NCI-H128 (cell line): ENCODE measurements around the gene PHGDH.
"Not testable (repeated sequence)": the region's sequence is repeated elsewhere in the genome, so short reads cannot be mapped to it uniquely, and the experiment has no call there.

Source experiments
- DNase-seq: peaks from one replicate; lab custom pipeline; 2025; ENCODE audit not compliant: unreplicated experiment; lab: John Stamatoyannopoulos, UW

PHGDH gene

GRCh38 chr1:119697598-119697997 is 14.1 kb upstream of the PHGDH start:
- DNase-seq = no peak

GRCh38 chr1:119700326-119700725 is 11.4 kb upstream of the PHGDH start:
- no peak for DNase-seq

GRCh38 chr1:119701659-119702058 is 10.1 kb upstream of the PHGDH start:
- DNase-seq = no peak

DNA sequence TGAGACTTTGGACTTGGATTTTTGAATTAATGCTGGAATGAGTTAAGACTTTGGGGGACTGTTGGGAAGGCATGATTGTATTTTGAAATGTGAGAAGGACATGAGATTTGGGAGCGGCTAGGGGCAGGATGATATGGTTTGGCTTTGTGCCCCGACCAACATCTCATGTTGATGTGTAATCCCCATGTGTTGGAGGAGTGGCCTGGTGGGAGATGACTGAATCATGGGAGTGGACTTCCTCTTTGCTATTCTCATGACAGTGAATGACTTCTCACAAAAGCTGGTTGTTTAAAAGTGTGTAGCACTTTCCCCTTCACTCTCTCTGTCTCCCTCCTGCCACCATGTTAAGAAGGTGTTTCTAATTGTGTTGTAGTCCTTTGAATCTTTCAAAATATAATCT is 9.3 kb upstream of the PHGDH start:
- no peak for DNase-seq

GRCh38 chr1:119703666-119704450 is 7.9 kb upstream of the PHGDH start:
- no peak for DNase-seq

- DNase-seq = not testable (repeated sequence)
Measured at GRCh38 chr1:119706599-119706998, 5.1 kb upstream of the PHGDH start.

DNA sequence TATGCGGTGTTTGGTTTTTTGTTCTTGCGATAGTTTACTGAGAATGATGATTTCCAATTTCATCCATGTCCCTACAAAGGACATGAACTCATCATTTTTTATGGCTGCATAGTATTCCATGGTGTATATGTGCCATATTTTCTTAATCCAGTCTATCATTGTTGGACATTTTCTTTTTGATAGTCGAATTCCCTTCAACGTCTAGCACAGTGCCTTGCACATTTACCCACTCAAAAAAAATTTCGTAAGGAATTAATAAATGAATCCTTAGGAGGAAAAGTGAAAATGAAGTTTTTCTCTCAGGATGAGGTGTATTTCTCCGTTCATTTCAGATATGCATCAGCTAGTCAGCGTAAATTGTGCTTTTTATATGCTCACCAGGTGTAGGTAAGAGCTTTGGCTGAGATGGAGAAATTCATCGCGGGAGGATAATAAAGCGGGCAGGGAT is 354 bp upstream of the PHGDH start:
- not testable (repeated sequence) for DNase-seq

DNA sequence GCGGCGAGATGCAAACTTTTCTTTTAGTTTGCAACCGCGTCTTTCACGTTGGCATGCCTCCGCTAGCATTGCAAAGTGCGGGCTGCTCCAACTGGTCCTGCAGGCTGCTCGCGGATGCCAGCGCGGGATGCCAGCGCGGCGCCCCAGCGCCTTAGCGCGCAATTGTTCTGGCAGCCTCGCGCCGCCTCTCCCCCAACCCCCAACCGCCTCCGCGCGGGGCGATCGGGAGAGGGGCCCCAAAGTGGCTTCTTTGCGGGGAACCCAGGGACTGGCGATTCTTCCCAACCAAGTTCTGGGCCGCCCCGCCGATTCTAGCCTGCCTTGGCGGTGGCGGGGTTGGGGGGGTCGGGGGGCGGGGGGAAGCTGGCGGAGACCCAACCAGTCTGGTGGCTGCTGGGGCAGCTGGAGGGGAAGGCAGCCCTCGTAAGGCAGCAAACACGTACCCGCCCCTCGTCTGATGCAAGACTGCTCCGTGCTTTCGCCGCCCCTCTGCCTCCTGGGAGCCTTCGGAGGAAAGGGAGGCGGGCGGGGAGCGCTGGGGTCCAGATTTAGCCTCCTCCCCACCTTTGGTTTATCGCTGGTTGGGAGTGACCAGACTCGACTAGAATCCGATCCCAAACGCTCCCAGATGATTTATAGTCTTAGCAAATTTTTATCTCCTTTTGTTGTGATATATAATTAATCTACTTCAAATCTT is 756 bp downstream of the PHGDH start:
- DNase-seq = peak; percentile 52

DNA sequence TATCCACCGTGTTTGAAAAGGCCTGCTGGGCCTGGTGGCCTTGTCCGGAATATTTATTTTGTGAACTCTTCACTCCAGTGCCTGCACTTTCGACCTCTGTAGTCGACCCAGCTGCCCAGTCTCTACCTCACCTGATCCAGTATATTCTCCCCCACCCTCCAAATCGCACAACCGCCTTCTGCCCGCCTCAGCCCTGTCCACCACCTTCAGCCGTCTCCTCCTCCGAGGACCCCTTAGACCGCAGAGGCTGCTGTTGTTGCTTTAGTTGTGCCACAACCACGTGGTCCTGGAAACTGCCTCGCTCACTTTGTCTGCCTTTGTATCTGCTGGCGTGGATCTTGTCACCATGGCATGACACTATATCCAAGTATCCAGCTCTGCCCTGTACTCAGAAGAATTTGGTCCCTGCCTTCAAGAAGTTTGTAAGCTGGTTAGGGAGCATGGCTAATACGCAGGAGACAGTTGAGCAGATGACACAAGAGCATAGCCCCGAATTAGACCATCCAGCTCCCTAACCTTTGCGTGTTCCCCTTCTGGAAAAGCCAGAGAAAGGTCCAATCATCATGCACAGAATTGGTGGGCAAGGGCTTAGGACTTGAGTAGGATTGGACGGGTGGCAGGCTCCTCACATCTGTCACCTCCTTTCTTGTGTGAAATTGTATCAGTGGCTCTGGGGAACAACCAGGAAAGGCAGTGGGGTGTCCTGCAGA is 1.5 kb downstream of the PHGDH start:
- DNase-seq = no peak

GRCh38 chr1:119713749-119714456 is 2.2 kb downstream of the PHGDH start:
- DNase-seq = peak; percentile 39

DNA sequence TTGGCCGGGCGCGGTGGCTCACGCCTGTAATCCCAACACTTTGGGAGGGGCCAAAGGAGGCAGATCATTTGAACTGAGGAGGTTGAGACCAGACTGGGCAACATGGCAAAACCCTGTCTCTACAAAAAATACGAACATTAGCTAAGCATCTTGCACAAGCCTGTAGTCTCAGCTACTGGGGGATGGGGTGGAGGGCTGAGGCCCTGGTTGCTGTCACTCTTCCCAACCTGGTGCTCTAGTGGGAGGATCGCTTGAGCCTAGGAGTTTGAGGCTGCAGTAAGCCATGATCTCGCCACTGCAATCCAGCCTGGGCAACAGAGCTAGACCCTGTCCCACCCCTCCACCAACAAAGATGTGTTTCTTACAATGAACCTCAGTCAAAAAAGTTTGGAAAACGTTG is 2.8 kb downstream of the PHGDH start:
- no peak for DNase-seq

DNA sequence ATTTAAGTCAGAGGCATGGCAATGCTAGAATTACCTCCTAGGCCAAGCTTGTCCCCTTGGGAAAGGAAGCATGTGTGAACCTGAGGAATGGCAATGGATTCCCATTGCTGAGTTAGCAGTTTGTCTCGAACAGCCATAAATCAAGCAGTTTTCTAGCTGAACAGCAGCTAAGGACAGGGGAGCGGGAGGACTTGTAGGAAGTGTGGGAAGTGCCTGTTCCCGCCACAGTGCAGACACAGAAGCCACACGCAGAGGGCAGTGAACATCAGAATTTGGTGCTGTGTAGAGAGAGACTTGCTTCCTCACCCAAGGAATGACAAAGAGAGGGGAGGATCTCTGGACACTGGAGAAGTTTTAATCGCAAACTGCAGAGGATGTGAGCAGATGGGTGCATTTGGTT is 3.8 kb downstream of the PHGDH start:
- no peak for DNase-seq

DNA sequence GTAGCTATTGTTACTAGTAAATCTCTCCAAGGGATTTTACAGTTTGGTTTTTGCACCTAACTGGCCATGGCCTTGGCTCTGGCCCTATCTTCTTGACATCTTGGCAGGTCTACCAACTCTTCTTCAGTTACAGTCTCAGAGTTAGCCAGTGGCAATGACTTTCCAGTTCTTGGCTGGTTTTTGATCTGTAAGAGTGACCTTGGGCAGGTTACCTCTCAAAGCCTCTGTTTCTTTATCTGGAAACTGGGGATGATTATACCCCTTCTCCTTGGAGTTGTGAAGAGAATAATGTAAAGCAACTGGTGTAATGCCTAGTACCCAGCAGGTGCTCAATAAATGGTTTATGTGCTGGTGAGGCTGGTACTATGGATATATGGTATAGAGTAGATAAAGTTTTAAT is 6.7 kb downstream of the PHGDH start:
- no peak for DNase-seq

- no peak for DNase-seq
Measured at GRCh38 chr1:119718972-119719371, 7.2 kb downstream of the PHGDH start.

DNA sequence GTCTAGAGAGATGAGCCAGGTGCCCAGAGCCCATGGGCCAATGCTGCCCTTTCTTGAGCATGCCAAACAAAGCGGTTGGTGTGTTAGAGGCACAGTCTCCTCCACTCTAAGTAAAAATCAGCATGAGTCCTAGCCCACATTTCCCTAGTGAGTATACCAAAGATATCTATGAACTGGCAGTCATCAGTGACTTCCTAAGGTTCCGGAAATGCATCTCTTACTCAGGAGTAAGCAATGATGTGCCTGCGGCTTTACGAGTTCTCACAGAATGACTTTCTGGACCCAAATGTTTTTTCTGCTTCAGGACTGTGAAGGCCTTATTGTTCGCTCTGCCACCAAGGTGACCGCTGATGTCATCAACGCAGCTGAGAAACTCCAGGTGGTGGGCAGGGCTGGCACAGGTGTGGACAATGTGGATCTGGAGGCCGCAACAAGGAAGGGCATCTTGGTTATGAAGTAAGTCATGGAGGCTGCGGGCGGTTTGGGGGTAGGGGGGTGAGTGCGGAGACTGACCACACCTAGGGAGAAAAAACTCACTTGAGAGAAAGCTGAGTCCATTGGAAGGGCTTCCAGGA is 9.2 kb downstream of the PHGDH start:
- DNase-seq = no peak

DNA sequence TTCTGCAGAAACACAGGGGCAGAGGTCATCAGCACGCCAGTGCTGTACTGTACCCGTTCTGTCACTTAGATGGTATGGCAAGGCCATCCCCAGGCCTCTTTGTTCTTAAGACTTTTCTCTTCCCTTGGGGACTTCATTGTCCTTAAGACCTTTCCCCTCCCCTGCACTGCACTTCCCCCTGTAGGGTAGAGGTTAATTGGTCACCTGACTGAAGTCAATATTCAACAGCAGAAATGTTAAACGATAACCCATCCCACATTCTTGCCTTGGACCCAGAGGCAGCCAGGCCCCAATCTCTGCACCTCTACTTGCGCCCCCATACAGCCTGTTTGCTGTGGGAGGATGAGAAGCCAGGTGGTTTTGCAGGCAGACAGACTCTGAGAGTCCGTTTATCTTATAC is 10.2 kb downstream of the PHGDH start:
- no peak for DNase-seq

DNA sequence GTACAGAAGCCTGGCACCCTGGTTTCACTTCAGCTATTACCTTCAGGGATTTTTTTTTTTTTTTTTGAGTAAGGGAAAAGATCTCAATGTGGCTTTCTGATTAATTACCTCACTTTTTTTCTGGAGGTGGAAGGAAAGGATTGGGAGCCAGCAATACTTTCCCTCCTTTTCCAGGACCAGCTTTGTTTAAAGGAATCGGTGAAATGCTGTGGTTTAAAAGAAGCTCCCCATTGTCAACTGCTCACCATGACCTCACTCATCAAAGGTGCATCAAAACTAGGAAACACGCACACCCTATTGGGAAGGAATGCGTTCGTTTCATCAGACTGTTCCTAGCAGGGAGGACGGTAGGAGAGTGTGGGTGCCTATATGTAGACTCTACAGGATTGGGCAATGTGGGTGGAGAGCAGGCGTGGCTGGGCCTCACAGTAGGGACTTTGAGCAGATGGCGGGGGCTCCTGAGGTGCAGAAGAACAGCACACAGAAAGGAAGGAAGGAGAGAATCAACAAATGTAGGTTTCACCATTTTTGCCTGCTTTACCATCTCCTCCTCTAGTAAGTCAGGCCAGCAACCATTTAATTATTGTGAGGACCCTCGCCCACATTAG is 13.0 kb downstream of the PHGDH start:
- DNase-seq = no peak

DNA sequence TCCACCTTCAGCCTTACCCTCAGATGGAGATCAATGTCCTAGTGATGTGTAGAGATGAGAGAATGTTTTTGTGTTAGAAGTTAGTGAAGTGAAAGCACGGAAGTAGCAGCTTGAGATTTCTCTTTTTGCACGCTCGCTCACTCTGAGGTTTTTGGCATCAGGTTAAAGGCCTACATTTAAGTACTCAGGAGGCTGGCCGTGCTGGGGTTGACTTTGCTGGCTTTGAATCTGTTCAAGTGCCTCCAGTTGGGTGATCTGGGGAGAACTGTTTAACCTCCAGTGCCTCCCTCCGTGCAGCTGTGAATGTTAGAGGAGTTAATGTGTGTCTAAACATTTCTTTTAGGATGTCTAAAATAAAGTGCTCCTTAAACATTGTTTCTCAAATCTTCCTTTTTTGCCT is 13.9 kb downstream of the PHGDH start:
- no peak for DNase-seq

DNA sequence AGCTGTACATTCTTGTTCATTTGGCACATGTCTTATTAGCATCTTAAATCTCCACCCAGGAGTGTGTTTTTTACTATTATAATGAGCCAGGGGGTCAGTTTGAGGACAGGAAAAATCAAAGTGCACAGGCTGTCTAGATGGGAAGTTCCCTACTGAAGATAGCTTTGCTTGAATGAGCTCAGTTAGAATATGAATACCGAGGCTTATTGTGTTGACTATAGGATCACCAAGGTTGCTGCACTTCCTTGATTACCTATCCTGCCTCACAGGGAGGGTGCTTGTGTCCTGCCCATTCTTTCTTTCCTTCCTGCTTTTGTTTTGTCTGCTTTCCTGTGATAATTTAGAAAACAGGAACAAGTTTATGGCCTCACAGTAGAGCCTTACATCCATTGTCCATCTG is 16.3 kb downstream of the PHGDH start:
- no peak for DNase-seq

DNA sequence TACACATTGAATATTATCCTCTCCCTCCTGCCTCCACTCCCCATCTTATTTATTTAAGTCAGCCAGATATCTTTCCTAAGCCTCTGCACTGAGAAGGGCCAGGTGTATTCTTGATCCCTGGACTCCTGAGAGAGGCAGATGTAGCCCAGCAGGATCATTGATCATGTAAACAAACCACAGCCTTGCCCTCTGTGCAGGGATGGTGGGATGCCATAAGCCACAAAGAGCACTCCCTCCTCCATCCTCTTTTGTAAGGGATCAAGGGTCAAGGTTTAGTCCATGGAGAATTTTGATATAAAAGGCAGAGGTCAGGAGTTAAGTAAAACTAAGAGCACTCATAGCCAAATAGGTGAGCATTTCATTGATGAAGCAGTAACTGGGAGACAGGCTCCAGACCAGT is 17.3 kb downstream of the PHGDH start:
- DNase-seq = no peak

GRCh38 chr1:119731060-119731459 is 19.3 kb downstream of the PHGDH start:
- no peak for DNase-seq
